HG03378 (cell line): ENCODE results near the gene CCNO.

Experiments used
- ATAC-seq: cut with Tn5 transposase; IDR thresholded peaks from one replicate; pipeline ENCODE4 v1.9.1; 2021; ENCODE audit warnings: mild to moderate bottlenecking, moderate library complexity; ENCODE audit not compliant: unreplicated experiment

Gene CCNO

GRCh38 chr5:55222985-55223811 is 10.2 kb downstream of the CCNO start:
- ATAC-seq = no peak

GRCh38 chr5:55222092-55222984 is 11.1 kb downstream of the CCNO start:
- no peak for ATAC-seq

DNA sequence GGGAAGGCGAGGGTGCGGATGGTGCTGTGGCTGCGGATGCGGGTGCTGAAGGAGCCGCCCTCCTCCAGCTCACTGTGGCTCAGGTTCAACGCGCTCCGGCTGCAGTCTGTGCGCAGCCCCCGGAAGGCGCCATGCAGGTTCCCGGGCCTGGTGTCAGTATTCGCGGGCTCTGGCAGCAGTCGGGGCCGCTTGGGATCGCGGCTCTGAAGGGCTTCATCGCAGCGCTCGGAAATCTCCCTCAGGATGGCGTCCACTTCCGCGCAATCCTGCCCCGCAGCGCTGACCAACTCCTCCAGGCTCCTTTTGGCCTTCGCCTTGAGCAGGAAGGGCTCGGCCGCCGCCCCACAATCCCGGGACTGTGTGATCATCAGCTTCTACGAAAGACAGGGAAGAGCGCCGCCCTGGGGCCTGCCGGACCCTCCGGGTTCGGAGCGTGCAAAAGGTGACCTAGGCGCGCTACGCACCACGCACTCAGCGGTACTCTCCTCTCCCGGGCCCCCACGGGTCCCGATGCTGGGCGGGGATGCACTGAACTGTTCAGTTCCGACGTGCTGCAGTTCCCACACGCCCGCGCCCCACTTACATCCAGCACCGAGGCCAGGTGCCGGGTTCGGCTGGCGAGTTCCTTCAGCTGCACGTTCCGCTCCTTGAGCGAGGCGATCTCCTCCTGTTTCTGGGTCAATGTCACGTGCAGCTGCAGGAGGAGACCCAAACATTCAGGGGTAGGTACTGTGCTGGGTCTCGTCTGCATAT is 12.8 kb downstream of the CCNO start:
- ATAC-seq = no peak

- ATAC-seq = no peak
Measured at GRCh38 chr5:55219770-55220169, 13.6 kb downstream of the CCNO start.

GRCh38 chr5:55218967-55219366 is 14.4 kb downstream of the CCNO start:
- ATAC-seq = no peak

- ATAC-seq = no peak
Measured at GRCh38 chr5:55211184-55211874, 22.1 kb downstream of the CCNO start.

DNA sequence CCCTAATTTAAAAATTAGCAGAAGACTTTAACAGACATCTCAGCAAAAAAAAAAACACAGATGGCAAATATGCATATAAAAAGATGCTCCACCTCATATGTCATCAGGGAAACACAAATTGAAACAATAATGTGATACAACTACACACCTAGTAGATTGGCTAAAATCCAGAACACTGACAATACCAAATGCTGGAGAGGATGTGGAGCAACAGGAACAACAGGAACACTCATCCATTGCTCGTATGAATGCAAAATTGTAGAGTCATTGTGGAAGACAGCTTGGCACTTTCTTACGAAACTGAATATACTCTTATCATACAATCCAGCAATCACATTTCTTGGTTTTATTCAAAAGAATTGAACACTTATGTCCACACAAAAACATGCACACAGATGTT is 28.4 kb downstream of the CCNO start:
- no peak for ATAC-seq

DNA sequence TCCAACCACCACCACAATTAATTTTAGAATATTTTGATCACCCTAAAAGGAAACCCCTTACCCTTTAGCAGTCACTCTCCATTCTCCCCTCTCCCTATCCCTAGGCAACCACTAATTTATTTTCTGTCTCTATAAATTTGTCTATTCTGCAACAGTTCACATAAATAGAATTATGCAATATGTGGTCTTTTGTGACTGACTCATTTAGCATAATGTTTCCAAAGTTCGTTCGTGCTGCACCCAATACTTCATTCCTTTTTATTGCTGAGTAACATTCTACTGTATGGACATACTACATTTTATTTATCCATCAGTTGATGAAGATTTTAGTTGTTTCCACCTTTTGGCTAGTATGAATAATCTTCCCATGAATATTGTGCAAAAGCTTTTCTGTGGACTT is 42.2 kb downstream of the CCNO start:
- ATAC-seq = no peak

GRCh38 chr5:55188656-55189540 is 44.5 kb downstream of the CCNO start:
- ATAC-seq = no peak

GRCh38 chr5:55187370-55187769 is 46.0 kb downstream of the CCNO start:
- ATAC-seq = no peak
